Astrocyte (in vitro differentiated cells and primary cell): ENCODE data around the gene IFT52.

Experiments used
- CTCF ChIP-seq: IDR thresholded peaks from 2 replicates; pipeline ENCODE4 v1.5.1; 2011; ENCODE audit warnings: low read depth, mild to moderate bottlenecking, inconsistent platforms, low read length, moderate library complexity; ENCODE audit not compliant: insufficient read depth
- EZH2 ChIP-seq: IDR thresholded peaks from 2 replicates; pipeline ENCODE4 v1.6.1; 2012; ENCODE audit warnings: mild to moderate bottlenecking, low read length, inconsistent platforms; ENCODE audit not compliant: insufficient read depth

GRCh38 chr20:43583133-43583864 lies 7.4 kb upstream of the IFT52 start:
- TF ChIP-seq EZH2: no peak
- no peak for TF ChIP-seq CTCF
